Testis (tissue), 3 donors: Measurements from ENCODE around the gene SNX3. TPM values are rescaled to one million over a fixed set of nuclear protein-coding genes. Genes with fewer than 3 reads are reported as not detected.

Source experiments
- DNase-seq: peaks from one replicate; pipeline ENCODE4 v3.0.0-alpha.2; 2019
- H3K27ac ChIP-seq, 2 donors: fragments of 200-600 bp; sonication (generic); one replicate each; pipeline ENCODE4 v1.5.1; 2019
- H3K27me3 ChIP-seq: fragments of 200-600 bp; sonication (generic); one replicate; pipeline ENCODE4 v1.5.1; 2019
- H3K36me3 ChIP-seq: fragments of 200-600 bp; sonication (generic); one replicate; pipeline ENCODE4 v1.5.1; 2017; ENCODE audit warnings: low read depth; ENCODE audit errors: missing control alignments
- H3K4me1 ChIP-seq: fragments of 200-600 bp; sonication (generic); one replicate; pipeline ENCODE4 v1.5.1; 2019
- H3K4me3 ChIP-seq, 2 donors: fragments of 200-600 bp; sonication (generic); one replicate each; pipeline ENCODE4 v1.5.1; 2017 to 2019
- H3K9me3 ChIP-seq: fragments of 200-600 bp; sonication (generic); one replicate; pipeline ENCODE4 v1.5.1; 2017
- POLR2A ChIP-seq: fragments of 450-650 bp; IDR thresholded peaks from one replicate; pipeline ENCODE4 v1.6.1; 2017; ENCODE audit warnings: antibody characterized with exemption, mild to moderate bottlenecking, moderate library complexity
- WGBS, 2 donors: methylation state at CpG; one replicate each; pipeline ENCODE4 v1.1.5; 2018; 5-methylcytosine and 5-hydroxymethylcytosine counted together
- intact Hi-C: fragments of 100-400 bp; cut with DNase I; formaldehyde crosslinking; loops from one replicate; pipeline ENCODE4 v1.15.1; 2023; ENCODE audit warnings: low total_unique reads
- polyA plus RNA-seq: library from polyadenylated mRNA; stranded (reverse); fragments of 350-450 nt; fragmentation: Illumina TruSeq; extraction: RNeasy Lipid Tissue Mini Kit (QIAGEN cat#74804); gene quantifications from one replicate; pipeline ENCODE4 v1.2.3, GENCODE V29; 2014; ENCODE audit warnings: low read depth, low replicate concordance; ENCODE audit not compliant: insufficient read depth
- total RNA-seq, 2 donors: library from RNA; depleted of rRNA; stranded (reverse); fragments of >200 nt; gene quantifications; one replicate each; pipeline ENCODE4 v1.2.3, GENCODE V29; 2016
- TF ChIP-seq, protein P1 (sequence below), 3 experiments: fragments of 450-650 bp in 2 of 3; fragments of 200-600 bp in 1 of 3; sonication (generic) in 1 of 3; IDR thresholded peaks; one replicate each; pipeline ENCODE4 v1.5.1; 2016 to 2019; ENCODE audit warnings: antibody characterized with exemption in 3 of 3, mild to moderate bottlenecking in 2 of 3, moderate library complexity in 1 of 3

The SNX3 gene
- total and polyA plus RNA-seq, 3 donors from 2014 or later, result 125 to 252 (median 139) TPM

DNA sequence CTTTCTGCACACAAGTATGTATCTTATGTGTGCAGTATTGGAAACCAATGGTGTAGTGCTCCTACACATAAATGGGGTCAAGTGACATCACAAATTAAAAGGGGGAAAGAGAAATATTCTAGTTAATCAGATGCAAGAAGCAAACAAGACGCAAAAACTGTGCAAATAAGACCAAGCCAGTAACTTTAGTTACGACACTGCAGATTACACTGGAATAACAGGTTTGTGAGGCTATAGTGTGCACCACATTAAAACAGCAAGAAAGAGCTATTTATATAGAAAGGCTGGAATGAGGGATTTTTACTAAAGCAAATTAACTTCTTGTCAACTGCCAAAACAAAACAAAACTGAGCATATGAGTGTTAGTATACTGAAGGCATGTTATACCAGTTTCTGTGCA lies 49.2 kb downstream of the SNX3 start:
- TF ChIP-seq, protein P1, sequence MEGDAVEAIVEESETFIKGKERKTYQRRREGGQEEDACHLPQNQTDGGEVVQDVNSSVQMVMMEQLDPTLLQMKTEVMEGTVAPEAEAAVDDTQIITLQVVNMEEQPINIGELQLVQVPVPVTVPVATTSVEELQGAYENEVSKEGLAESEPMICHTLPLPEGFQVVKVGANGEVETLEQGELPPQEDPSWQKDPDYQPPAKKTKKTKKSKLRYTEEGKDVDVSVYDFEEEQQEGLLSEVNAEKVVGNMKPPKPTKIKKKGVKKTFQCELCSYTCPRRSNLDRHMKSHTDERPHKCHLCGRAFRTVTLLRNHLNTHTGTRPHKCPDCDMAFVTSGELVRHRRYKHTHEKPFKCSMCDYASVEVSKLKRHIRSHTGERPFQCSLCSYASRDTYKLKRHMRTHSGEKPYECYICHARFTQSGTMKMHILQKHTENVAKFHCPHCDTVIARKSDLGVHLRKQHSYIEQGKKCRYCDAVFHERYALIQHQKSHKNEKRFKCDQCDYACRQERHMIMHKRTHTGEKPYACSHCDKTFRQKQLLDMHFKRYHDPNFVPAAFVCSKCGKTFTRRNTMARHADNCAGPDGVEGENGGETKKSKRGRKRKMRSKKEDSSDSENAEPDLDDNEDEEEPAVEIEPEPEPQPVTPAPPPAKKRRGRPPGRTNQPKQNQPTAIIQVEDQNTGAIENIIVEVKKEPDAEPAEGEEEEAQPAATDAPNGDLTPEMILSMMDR (IDR thresholded peaks at IDR 0.05), result no peak
- TF ChIP-seq POLR2A, result no peak
- no peaks in the 10 kb centered on the region for H3K4me1 ChIP-seq
- no peak overlapping the region for H3K27ac ChIP-seq
- DNase-seq, result no peak
- no peaks in the 10 kb centered on the region for H3K9me3 ChIP-seq
- H3K36me3 ChIP-seq, result no peaks in the 10 kb centered on the region
- no peaks in the 10 kb centered on the region for H3K27me3 ChIP-seq
- no peak overlapping the region for H3K4me3 ChIP-seq
- WGBS, 2 donors, result 95 to 97% methylated on average over 2 of the region's 2 CpGs
- intact Hi-C loops, result no loop called here

DNA sequence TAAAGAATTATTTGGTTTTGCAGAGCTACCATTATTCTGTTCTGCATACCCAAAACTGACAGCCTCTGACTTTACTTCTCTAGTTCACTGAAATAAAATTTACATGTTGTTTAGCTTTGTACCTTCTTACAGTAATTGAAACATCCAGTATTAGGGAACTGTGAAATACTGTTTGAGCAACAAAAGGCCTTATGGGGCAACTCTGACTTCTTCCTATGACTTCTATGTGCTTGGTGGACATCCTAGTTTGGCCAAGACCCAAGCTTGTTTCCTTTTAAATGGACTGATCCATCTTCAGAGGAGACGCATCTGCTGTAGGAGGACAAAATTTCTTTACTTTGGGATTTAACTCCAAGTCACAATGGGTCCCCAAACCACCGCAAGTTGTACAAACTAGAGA lies 50.3 kb downstream of the SNX3 start:
- H3K9me3 ChIP-seq, result no peaks in the 10 kb centered on the region
- H3K4me1 ChIP-seq, result no peaks in the 10 kb centered on the region
- H3K4me3 ChIP-seq, result no peak overlapping the region
- no peaks in the 10 kb centered on the region for H3K27me3 ChIP-seq
- 81 to 83% methylated on average over 2 of the region's 2 CpGs for WGBS, 2 donors
- H3K27ac ChIP-seq, result no peak overlapping the region
- no peak for TF ChIP-seq POLR2A
- TF ChIP-seq, protein P1 (IDR thresholded peaks at IDR 0.05), result no peak
- no peaks in the 10 kb centered on the region for H3K36me3 ChIP-seq
- DNase-seq, result no peak
- intact Hi-C loops, result no loop called here

DNA sequence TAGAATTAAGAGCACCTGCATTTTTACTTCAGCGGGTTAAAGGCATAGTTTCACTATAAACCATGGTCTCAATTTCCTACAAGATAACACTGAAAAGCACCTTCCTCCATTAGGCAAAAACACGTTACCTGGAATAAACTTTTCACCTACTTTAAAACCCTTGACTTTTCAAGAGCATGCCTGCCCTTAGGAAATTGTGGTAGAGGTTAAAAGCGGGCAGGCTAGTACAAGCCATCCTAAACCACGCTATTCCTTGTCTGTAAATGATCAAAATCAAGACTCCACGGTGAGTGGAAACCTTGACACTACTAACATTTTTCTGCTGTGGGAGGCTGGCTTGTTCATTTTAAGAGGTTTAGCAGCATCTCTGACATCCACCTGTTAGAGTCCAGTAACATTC lies 51.1 kb downstream of the SNX3 start:
- intact Hi-C loops, result no loop called here
- no peak for DNase-seq
- no peaks in the 10 kb centered on the region for H3K27me3 ChIP-seq
- no peak overlapping the region for H3K4me3 ChIP-seq
- TF ChIP-seq, protein P1 (IDR thresholded peaks at IDR 0.05), result no peak
- TF ChIP-seq POLR2A, result no peak
- H3K27ac ChIP-seq, result no peak overlapping the region
- no peaks in the 10 kb centered on the region for H3K4me1 ChIP-seq
- H3K36me3 ChIP-seq, result no peaks in the 10 kb centered on the region
- H3K9me3 ChIP-seq, result no peaks in the 10 kb centered on the region
- WGBS, 2 donors, result 94 to 96% methylated on average over 5 of the region's 5 CpGs

DNA sequence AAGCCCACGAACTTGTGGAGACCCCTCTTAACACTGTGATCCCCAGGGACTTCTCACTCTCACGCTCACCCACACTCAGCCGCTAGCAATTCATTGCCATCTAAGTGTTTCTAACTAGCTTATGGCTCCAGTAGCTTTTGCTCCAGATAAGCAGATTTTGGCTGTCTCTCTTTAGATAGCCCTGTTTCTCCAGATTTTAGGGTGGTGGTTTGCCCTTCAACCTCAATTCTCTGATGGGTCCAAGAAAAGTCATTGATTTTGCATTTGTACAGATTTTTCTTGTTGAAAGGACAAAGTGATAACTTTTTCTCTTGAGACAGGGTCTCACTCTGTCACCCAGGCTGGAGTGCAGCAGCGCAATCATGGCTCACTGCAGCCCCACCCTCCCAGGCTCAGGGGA lies 53.8 kb downstream of the SNX3 start:
- DNase-seq, result no peak
- H3K27me3 ChIP-seq, result no peaks in the 10 kb centered on the region
- no peaks in the 10 kb centered on the region for H3K36me3 ChIP-seq
- H3K4me1 ChIP-seq, result no peaks in the 10 kb centered on the region
- intact Hi-C loops, result no loop called here
- H3K4me3 ChIP-seq, result no peak overlapping the region
- H3K9me3 ChIP-seq, result no peaks in the 10 kb centered on the region
- H3K27ac ChIP-seq, result no peak overlapping the region
- TF ChIP-seq, protein P1 (IDR thresholded peaks at IDR 0.05), result no peak
- TF ChIP-seq POLR2A, result no peak
- 90 to 96% methylated on average over 4 of the region's 4 CpGs for WGBS, 2 donors
